Activated CD4-positive, alpha-beta T cell treated with anti-CD3 and anti-CD28 coated beads for 4 hours (primary cell): Measurements from ENCODE around the gene SEPTIN5.
A peak's percentile ranks its signal among the peaks of the same experiment; 100 is the strongest.

Experiments
- DNase-seq, 2 donors: peaks; one replicate each; pipeline ENCODE4 v3.0.0-alpha.2; 2020

SEPTIN5 gene

DNA sequence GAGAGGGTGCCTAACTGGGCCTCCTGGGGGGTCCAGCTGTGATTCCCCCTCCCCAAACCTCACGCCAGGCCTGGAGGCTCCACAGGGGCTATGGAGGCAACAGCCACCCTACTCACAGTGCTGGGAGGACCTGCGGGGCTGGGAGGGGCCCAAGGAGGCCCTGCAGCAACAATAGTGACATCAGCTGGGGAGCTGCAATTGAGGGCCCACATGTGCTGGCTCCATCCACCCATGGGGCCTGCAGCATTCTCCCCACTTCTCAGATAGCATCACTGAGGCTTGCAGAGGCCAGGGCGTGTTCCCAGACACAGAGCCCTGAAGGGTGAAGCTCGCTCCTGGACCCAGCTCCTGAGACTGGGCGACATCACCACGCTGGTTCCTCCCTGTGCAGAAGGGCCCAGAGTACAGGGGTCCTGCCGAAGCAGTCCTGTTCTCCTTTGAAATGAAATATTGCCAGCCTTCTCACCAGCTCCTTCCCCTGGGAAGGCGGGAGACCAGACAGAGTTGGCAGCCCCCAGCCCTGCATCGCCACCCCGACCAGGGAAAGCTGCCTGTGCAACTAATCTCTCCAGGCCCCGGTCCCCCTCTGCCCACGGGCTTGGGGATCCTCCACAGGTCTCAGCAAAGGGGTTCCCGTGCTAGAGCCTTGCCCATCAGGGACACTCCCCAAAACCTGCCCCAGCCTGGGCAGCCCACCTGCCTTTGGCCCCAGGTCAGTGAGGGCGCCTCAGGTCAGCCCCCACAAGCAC, 37.4 kb downstream of the SEPTIN5 start:
- no peak for DNase-seq

DNA sequence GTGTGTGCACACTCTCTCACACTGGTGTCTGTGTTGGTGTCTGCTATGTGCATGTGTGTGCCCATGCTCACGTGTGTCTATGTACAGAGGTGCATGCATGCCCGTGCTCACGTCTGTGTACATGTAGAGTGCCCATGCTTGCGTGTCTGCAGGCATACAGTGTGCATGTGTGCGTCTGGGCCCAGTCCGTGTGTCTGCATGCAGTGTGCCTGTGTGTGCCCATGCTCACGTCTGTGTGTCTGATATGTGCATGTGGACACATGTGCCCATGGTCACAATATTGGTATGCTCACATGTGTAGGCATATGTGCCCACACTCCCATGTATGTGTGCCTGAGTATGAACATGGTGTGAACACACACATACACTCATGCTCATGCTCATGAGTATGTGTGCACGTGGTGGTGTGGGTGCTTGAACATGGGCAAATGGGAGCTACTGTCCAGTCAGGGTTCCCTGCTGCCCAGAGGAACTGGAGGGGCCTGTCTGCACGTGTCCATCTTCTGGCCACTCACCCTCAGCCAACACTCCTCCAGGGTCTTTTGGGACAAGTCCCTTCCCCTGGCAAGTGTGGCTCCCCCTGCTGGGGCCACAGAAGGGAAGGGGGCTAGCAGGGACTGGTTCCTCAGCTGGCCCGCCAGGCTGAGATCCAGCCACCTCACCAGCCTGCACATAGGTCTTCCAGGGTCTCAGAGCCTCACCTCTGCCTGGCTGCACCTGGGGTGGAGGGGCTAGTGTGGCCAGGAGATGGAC, 39.0 kb downstream of the SEPTIN5 start:
- no peak for DNase-seq

DNA sequence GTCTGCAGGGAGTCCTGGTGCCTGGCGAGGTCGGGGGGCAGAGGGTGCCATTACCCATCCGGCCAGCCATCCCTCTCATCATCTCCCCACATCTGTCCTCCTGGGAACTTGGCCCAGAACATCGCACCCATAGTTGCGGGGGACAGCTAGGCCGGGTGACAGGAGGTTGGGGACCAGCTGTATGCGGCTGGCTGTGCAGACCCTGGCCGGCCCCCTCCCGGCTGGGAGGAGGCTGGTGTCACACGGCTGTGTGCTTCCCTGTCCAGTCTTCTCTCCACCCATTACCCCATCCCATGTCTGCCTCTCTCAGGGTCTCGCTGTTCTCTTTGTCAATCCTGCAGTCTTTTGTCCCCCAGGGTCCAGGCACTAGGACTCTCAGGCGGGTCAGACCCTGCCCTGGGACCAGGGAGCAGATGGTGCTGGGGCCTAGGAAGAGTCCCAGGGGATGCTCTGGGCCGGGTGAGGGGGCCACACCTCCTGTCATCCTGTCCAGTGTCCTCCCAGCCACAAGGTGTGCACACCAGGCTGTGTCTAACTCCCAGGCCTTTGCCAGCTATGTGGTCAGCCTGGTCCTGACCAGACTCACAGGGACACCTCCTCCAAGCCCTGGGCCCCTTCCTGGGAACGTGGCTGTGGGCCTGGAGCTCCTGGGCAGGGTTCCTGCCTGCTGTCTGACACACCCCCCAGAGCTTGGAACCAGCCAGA, 39.8 kb downstream of the SEPTIN5 start:
- no peak for DNase-seq

DNA sequence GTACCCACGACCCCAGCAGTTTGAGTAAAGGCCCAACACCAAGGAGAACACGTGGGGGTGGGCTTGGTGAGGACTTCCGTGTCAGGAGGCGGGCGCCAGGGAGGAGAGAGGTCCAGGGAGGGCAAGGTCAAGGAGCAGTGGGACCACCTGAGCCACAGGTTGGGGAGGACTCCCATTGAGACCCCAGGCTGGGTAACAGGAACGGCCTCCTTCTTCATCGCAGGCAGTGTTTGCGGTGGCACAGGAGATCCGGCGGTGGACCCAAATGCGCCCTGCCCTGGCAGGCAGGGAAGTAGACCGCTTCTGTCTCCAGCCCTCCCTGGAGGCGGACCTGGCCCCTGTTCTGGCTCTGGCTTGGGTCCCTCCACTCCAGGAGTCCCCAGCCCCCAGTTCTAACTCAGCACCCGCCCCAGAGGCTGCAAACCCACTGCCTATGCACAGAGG, 40.4 kb downstream of the SEPTIN5 start:
- DNase-seq = no peak

DNA sequence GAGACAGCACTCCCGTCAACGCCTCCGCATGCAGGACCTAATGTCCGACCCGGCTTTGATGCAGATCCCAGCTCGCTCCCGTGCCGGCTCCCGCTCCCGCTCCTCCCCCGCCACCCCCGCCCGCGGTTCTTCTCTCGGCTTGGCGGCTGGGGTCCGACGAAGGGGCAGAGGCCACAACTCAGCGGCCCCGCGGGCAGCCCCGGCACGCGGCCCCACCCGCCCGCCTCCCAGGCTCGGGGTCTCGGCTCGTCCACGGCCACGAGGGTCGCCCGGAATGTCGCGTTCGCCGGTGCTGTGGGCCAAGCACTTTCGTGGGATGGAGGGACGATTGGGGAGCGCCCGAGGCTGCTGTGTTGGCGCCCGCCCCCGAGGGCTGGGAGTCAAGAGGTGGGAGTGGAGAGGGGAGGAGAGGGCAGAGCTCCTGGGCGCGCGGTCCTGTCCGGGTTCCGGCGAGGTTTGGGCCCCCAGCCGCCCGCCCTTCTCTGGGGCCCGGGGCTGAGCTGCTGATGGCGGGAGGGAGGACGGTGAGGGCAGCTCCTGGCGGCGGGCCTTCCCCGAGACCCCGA, 40.9 kb downstream of the SEPTIN5 start:
- no peak for DNase-seq

DNA sequence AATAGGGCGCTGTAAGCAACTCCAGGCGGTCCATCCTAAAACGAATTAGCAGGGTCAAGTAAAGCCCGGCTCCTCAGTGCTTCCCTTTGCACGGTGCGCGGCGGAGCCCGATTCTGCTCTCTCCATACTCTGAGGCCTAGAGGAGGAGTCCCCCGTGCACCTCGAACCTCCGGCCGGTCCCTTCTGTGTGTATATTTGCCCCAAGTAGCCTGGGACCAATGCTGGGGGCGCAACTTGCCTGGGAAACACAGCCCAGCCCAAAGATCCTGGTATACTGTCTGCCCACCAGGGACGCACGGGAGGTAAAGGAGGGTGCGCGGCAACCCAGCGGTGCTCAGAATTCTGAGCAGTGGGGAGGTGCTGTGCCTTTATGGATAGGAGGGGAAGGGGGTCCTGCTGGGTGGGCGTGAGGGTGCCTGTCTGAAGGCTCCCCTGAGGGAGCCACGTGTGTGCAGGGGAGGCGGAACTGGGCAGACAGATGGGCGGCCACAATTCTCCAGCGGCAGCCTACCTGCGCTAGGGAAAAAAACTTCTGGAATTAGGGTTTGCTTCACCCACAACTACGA, 41.5 kb downstream of the SEPTIN5 start:
- no peak for DNase-seq

DNA sequence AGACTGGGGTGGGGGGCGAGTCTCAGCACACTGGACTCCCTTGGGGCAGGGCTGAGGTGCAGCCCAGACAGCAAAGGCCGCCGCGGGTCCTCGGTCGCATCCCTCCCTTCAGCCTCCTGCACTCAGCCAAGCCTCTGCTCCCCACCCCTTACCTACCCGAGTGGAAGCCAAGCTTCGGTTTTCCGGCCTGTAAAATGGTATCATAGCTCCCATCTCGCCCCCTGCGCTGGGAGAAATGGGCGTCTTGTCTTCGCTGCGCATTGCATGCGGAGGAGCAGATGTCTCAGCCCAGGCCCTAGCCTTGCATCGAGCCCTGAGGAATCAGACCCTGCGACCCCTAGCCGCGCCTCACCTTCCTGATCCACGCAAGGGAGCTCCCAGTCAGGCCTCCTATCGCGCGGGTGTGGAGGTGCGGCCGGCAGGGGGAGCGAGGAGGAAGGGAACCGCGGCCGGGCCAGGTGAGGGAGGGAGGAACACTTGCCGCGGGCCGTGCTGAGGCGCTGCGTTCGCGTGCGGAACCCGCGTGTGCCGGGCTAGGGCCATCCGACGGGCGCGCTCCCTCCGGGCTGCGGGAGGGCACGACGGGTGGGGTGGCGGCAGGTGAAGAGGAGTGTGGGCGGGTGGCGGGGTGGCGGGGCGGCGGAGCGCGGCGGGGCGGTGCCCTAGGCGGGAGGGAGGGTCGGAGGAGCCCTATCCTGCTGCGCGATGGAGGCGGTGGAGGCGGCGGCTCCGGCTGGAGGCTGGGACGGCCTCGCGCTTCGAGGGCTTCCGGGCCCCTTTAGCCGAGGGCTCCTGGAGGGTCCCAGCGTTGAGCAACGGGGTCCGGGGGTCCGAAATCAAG, 42.2 kb downstream of the SEPTIN5 start:
- peak; percentile 67 to 70 for DNase-seq

DNA sequence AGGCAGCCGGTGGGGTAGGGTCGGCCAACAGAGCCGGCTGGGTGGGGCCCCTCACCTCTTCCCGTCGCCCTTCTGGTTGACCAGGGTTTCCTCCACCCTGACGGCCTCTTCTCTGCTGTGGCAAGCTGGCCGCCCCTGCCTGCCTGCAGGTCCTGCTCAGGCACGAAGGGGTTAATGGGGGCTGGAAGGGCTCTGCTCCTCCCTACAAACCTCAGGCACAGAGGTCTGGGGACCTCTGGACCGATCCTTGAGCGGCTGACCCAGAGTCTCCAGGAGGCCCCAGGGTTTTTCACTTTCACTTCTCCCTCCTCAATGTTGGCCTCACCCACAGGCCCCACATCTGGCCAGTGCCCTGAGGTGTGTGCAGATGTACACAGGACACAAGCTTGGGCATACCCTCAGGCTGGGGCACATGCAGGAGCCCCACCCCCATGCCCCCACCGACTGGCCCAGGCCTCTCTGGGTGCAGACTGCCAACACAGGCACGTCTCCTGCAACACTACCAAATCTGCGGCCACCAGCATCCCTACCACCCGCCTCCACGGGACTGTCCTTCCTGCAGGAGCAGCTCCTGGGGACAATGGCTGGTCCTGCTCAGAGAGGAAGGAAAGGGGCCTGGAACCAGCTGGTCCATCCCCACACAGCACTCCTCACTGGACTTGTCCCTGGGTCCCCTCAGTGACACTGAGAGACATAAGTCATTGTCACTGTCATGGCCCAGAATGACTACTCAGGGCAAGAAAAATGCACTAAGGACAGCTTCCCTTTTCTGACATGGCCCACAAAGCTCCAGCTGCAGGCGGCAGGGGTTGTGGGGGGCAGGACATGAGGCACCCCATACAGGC, 43.1 kb downstream of the SEPTIN5 start:
- DNase-seq = no peak

DNA sequence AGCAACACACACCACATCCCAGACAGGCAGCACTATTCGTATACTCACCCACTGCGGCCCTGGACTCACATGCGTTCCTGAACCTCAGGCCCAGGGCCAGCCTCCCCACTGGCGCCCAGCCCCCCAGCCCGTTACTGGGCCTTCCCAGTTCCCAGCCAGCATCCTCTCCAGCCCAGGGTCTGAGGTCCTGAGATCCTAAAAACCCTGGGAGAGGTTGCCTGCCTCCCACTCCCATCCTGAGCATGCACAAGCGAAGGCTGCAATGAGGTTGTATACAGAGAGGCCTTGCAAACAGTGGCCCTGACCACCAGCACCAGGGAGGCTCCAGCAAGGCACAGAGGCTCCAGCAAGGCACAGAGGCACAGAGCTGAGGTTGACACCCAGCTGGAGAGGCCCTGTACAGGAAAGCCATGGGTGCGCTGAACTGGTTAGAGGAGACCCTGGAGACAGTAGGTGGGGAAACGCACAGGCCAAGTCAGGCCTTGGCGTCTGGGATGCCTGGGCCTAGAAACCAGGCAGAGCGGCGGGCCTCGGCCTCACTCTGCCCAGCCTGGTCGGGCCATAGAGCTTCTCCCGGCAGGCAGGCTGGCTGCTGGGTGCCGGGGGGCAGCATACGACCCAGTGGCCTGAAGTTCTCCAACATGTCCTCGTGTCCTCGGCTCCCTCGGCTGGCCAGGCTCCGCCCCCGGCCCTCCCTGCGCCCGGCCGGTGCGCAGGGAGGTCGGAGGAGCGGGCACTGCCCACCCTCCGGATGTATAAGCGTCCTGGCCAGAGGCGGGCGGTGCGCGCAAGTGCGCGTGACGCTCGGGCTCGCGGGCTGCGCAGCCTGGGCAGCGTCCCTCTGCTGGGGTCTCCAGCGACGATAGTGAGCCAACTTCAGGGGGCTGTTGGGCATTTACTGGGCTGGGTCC, 43.9 kb downstream of the SEPTIN5 start:
- no peak for DNase-seq

DNA sequence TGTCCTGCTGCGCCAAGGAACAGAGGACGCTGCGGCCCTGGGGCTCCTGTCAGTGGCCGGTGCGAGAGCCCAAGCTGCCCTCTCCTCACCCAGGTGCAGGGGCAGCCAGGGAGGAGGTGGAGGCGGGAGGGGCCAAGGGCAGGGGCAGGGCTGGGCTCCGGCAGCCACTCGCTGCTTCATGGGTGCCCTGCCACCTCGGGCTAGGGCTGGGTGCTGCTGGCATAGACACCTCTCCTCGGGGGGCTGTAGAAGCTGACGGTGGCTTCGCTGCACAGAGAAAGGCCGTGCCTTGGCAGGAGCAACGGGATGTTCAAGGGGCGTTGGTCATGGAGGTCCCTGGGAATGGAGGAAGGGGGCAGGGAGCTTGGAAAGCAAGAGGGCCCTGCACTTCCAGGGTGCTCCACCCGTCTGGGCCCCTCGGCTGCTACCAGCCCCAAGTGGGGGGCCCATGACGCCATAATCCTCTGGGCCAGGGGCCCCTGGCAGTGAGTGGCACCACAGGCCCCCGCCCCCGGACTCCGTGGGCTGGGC, 44.7 kb downstream of the SEPTIN5 start:
- no peak for DNase-seq

DNA sequence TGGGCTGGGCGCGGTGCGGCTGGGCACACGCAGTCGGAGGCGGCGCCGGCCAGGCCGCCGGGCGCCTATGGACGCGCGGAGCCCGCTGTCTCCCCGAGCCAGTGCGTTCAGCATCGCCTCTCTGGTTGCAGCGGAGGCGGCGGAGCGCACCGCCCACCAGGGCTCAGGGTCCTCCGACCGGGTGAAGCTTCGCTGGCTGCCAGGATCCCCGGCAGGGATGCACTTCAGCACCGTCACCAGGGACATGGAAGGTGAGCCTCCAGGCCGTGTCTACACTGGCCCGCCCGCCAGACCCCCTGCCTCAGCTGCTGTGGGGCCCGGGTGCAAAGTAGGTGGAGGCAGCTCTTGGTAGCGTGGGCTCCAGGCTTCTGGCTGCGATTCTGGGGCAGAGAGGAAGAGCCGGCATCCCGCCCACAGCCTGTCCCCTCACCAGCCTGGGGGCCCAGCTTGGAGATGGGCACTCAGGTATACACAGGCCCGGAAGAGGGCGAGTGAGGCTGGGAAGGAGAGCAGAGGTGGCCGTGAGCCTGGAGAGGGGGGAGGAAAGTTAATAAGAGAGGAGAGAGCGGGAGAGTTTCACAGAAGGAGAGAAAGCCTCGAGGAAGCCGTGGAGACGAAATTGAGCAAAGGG, 45.2 kb downstream of the SEPTIN5 start:
- no peak for DNase-seq

DNA sequence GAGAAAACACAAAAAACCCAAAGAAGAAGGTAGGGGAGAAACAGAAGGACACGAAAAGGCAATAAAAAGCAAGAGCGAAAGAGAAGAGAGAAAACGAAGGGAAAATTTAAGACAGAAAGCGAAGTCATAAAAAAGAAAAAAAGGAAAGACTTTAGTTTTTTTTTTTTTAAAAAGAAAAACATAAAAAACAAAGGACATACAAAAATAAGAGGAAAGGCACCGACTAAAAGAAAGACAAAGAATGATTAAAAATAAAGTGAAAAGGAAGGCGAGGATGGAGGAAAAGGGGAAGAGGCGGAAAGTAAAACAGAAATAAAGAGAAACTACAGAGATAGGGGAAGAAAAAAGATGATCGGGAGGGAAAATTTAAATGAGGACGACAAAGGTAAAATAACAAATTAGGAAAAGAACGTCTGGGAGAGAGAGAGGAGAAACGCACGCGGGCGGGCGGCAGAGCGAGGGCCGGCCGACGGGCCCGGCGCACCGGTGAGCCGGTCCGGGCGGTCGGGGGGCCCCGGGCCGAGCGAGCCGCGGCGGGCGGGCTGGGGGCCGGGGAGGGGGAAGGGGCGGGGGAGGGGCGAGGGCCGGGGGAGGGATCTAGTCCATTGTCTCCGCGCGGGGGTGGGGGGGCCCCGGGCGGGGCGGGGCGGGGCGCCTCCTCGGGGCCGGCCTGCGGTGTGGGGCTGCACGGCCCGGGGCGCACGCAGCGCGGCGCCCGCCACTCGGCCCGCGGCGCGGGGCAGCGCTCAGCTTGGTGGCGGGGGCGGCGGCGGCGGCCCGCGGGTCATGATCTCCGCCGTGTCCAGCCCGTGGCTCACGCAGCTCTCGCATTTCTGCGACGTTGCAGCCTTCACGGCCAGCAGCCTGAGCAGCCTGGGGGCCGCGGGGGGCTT, 46.0 kb downstream of the SEPTIN5 start, which contains the start of gene TBX1:
Gene TBX1 (plus strand): TSS at position 721 of the 893 bp plus-strand sequence. CDS start 66 bp downstream, at position 787.
- no peak for DNase-seq

DNA sequence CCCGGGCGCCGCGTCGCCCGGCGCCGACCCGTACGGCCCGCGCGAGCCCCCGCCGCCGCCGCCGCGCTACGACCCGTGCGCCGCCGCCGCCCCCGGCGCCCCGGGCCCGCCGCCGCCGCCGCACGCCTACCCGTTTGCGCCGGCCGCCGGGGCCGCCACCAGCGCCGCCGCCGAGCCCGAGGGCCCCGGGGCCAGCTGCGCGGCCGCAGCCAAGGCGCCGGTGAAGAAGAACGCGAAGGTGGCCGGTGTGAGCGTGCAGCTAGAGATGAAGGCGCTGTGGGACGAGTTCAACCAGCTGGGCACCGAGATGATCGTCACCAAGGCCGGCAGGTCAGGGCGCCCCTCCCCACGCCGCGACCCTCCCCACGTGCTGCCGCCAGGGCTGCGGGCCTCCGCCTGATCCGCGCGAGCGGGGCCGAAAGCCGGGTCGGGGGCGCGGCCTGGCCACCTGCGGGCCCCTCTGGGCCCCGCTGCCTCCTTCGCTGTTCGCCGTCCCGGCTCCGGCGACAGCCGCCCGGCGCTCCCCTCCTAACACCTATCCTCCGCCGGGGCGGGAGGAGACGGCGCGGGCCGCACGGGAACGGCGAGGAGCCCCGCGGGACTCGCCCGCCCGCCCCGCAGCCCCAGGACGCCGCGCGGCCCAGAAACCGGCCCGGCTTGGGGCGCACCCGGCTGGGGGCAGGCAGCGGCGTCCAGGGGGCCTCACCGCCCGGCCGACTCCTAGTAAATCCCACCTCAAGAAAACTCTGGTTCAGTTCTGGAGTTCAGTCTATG, 46.8 kb downstream of the SEPTIN5 start:
- DNase-seq = no peak

DNA sequence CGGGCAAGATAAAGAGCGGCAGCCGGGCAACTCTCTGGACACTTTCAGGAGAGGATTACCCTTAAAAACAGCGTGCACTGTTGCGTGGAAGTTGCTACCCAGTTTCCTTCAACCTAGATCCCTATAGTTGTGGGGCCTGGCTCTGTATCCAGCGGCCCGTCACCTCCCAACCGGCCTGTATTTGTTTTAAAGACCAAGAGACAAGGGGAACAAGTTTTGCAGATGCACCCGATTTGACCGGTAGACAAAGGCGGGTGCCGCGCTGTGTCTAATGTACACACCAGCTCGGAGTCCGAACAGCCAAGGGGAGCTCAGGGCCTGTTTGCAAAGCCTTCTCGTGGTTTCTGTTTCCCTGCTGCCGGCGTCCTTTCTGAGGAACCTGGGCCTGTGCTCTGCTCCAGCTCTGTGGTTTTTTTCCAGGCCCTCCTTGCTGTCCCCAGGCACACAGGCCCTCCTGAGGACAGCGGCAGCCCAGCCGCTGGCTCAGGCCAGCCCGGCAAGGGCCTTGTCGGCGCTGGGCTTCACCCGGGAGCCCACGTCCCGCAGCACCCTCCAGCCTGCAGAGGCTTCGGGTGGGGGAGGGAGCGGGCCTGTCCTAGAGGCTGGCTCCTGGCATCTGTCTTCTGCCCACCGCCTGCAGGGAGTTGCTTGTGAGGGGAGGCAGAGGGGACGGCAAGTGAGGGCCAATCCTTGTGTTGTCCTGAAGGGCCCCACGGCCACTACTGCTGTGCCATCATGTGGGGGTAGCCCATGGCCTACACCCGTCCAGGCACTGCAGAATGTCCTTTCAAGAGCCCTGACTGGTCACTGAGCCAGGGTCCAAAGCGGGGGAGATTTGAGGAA, 47.6 kb downstream of the SEPTIN5 start:
- no peak for DNase-seq

DNA sequence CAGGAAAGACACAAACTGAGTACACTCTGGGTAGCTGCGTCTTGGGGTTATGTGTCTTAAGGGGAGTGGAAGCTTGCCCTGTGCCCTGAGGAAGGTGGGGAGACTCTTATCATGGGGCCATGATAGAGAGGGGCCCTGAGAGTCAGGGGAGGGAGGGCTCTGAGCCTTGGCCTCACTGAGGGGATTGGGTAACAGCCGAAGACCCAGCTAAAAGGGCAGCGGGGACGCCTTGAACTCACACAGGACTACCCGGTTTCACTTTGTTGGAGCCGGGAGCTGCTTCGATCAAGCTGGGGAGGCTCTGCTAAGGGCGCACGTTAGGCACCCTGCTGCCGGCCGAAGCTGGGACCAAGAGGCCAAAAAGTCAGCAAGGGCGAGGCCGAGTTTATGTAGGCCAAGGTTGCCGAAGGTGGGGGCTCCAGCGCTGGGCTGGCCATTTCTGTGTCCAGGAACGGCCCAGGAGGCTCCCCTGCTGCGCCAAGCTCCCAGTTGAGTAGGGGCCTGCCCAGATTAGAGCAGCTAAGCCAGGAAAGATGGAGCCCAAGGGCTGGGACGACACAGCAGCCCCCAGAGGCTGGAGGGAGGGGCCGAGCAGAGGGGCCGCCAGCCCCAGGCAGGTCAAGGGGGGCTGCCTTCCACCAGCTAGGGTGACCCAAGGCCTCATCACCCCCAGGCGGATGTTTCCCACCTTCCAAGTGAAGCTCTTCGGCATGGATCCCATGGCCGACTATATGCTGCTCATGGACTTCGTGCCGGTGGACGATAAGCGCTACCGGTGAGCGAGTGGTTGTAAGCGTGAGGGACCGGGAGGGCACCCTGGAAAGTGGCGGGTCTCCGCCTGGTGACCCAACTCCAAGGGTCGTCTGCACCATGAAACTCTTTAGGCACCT, 48.5 kb downstream of the SEPTIN5 start:
- no peak for DNase-seq
